SW 1271 (cell line): Measurements from ENCODE around the gene AGR2.

Experiments used
- DNase-seq, 2 experiments: peaks; one replicate each; lab custom pipeline; 2025; lab: John Stamatoyannopoulos, UW

The AGR2 gene

DNA sequence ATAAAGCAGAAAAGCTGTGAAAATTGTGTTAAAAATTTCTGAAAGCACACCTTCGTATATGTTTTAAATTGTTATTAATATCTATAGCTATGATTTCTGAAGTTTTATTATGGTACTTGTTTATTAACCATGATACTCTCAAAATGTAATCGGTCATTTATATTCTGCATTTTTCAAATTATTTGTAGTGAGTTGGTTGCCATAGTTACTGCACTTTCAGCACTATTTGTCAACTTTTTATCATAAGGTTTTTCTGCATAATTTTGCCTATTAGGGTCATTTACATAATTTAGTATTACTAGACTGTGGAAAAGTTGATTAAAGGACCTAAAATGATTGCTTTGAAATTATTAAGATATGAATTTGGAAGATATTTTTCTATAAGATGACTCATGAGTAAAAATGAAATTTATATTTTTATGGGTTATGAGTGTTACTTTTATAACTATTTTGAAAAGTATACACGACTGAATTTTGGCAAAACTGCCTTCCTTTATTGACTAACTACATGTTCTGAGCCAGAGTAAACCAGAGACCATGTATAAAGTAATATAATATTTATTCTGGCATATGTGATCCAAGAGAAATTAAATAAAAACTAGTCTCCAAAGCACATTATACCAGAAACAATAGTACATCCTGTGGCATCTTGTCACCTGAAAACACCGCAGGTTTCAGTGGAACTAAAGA is 7.9 kb upstream of the AGR2 start:
- no peak for DNase-seq

DNA sequence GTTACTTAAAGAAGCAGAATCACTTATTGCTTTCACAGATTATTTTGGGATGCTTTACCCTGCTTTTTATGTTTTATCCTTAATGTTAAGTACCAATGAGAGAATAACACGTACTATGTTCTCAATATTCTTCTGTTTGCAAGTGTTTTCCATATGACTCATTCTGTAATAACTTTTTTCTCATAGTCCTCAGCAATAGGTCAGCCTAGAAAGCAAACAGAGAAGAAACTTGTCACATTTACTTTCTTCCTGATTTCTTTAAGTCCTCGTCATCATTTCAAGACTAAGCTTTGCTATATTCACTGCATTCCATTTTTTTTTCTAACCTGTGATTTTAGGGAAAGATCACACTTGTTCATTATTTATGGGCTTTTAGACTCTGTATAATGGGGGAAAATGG is 6.8 kb upstream of the AGR2 start:
- DNase-seq, result no peak

GRCh38 chr7:16810573-16810972 is 5.8 kb upstream of the AGR2 start:
- no peak for DNase-seq

DNA sequence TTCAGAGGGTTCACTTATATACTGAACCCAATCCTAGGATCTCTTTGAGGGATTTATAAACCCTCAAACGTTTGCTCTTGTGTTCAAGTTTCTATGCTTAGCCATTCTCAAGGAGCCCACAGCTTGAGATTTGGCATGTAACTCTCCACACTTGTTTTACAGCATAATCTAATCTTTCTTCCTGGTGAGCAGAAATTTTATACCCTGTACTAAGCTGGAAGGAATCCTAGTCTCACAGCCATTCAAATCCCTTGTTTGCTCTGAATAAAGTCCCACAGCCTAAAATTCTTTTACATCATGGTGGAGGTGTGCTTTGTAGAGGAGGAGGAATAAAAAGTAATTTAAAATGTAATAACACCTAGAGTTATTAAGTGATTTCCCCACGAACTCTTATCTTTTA is 5.3 kb upstream of the AGR2 start:
- DNase-seq, result no peak

GRCh38 chr7:16805441-16805840 is 642 bp upstream of the AGR2 start:
- DNase-seq, result no peak

GRCh38 chr7:16803881-16804673 is 722 bp downstream of the AGR2 start:
- DNase-seq, result no peak

DNA sequence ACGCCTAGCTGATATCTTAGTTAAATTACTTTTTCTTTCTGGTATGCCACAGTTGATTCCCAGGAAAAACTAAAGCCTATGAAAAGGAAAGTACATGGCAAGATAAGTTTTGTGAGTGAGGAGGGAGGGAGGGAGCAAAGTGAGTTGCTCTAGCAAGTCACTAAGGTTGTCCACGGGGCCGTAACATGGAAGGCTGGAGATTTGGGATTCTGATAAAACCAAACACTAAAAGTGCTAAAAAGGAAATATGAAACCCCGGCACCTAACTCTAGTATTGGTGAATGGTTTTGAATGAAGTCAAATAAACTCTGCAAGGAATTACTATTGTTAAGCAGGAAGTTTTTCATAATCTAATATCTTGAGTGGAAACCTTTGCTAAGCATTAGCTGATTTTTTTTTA is 1.7 kb downstream of the AGR2 start:
- DNase-seq, result no peak

DNA sequence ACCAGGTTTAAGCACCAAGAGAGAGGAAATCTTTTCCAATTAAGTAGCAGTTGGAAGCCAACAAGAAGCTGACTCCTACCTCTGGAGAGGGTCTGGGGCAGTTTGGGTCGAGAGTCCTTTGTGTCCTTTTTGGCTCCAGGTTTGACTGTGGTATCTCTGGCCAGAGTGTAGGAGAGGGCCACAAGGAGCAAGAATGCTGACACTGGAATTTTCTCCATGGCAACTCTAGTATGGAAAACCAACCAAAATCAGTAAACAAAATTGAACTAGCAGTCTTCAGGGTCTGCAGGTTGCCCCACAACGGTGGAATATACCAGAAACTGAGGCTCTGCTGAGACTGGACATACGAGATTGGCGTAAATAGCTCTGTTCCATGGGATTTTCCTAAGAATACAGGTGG is 3.2 kb downstream of the AGR2 start:
- DNase-seq, result no peak

GRCh38 chr7:16801111-16801542 is 3.7 kb downstream of the AGR2 start:
- peak; percentile 5 to 72 for DNase-seq

DNA sequence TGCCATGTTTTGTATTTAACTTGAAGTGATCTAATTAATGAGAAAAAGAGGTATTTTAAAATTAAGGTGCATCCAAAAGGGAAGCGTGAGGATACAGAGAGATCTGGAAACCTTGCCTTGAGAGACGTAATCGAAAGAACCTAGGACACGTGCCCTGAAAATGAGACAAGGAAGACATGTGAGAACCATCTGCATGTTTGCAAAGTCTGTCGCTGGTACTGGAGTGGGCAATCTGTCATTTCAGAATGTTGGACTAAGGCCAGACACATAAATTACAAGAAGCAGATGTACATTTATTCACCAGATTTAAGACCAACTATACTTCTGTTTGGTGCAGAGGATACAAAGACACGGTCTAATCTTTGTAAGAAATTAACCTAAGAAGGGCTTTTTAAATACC is 9.2 kb downstream of the AGR2 start:
- DNase-seq, result no peak

GRCh38 chr7:16794986-16795385 is 9.8 kb downstream of the AGR2 start:
- no peak for DNase-seq

GRCh38 chr7:16791905-16792698 is 12.7 kb downstream of the AGR2 start:
- DNase-seq, result no peak

- DNase-seq, result no peak
Measured at GRCh38 chr7:16791071-16791470, 13.7 kb downstream of the AGR2 start.

GRCh38 chr7:16787127-16787526 is 17.7 kb downstream of the AGR2 start:
- no peak for DNase-seq

GRCh38 chr7:16786257-16786656 is 18.5 kb downstream of the AGR2 start:
- no peak for DNase-seq

GRCh38 chr7:16785846-16786245 is 19.0 kb downstream of the AGR2 start:
- DNase-seq, result no peak

- no peak for DNase-seq
Measured at GRCh38 chr7:16785321-16785720, 19.5 kb downstream of the AGR2 start.

GRCh38 chr7:16780596-16780995 is 24.2 kb downstream of the AGR2 start:
- DNase-seq, result no peak

GRCh38 chr7:16779051-16779450 is 25.7 kb downstream of the AGR2 start:
- DNase-seq, result no peak

- no peak for DNase-seq
Measured at GRCh38 chr7:16778476-16778875, 26.3 kb downstream of the AGR2 start.

DNA sequence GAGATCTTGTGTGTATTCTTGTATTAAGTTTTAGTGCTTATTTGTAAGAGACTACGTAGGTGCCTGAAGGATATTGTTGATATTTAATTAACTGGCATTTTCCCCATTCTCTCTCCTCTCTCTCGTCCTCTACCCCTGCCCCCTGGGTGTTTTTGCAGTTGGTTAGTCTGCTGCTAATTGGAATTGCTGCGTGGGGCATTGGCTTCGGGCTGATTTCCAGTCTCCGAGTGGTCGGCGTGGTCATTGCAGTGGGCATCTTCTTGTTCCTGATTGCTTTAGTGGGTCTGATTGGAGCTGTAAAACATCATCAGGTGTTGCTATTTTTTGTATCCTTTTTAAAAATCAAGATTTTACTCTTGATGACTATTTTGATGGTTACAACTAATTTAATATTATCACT is 28.7 kb downstream of the AGR2 start:
- DNase-seq, result no peak

- DNase-seq, result no peak
Measured at GRCh38 chr7:16774986-16775385, 29.8 kb downstream of the AGR2 start.

DNA sequence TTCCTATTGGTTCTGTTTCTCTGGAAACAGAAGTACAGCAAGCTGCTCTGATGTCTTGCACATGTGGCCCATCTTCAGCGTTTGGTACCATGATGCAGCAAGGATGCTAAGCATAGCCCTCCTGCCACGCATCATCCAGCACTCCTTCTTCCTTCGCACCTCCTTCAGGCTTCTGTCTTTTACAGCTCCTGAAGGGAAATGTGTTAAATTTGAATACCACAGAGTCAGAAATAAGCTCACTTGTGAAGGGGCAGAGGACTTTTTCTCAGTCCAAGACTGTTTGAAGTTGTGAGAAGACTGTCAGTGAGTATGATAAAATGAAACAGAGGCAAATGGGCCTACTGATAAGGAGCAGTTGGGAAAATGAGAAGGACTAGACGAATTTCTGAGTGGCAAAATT is 30.5 kb downstream of the AGR2 start:
- DNase-seq, result no peak
